Fibroblast of skin of left biceps (primary cell): Measurements from ENCODE around the gene ANKS1B.

Experiments
- DNase-seq, 2 experiments: peaks; one replicate each; pipeline ENCODE4 v3.0.0-alpha.2; 2013; ENCODE audit warnings: low read depth in 2 of 2

ANKS1B gene

DNA sequence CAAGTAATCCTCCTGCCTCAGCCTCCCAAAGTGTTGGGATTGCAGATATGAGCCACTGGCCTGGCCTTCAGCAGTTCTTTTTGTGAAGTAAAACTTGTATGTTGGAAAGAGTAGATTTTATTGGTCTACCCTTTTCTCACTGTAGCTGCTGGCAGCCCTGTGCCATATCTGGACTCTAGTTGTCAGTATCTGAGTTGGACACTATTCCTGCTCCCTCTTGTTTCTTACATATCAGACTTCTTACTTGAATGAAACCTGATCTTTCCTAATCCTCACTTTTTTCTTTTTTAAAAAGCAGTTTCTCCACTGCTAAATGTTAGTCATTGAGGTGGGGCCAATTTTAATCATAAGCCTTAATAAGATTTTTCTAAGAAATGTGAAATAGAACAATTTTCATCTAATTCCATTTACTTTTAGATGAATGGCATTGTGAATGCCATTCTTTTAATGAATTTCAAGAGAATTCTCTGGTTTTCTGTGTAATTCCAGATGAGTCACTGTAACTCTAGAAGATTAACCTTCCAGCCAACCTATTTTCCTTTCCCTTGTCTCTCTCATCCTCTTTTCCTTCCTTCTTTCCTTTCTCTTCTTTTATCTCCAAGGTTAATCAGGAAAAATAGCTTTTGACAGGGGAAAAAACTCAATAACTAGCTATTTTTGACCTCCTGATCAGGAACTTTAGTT lies 1250.9 kb downstream of the ANKS1B start:
- DNase-seq = no peak

DNA sequence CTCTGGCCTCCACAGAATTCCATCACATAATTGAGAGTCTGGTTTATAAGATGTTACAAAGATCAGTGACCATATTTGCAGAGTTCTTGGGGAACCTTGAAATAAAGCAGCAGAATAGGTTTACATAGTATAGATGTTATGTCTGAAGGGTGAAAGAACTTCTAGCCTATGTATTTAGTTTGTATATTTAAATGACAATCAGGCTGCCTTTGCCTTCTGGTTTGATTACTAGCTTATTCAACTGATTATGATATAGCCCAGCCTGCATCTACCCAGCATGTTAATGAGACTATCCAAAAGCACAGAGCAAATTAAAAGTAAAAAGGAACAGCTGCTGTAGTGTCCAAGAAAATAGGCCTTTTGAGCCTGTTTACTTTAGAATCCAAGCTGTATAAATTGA lies 1254.3 kb downstream of the ANKS1B start:
- DNase-seq = no peak

DNA sequence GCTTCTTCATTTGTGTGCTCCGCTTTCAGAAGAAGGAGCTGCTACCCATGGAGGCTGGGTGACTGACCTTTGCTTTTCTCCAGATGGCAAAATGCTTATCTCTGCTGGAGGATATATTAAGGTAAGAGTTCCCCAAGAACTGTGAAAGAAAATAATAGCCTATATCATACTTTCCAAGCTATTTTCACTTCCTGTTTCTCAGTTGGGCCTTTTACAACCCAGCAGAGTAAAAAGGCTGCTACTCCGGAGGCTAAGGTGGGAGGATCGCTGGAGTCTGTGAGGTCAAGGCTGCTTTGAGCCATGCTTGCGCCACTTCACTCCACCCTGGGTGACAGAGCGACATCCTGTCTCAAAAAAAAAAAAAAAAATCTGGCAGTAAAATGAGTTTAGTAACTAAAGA lies 1257.5 kb downstream of the ANKS1B start:
- no peak for DNase-seq

DNA sequence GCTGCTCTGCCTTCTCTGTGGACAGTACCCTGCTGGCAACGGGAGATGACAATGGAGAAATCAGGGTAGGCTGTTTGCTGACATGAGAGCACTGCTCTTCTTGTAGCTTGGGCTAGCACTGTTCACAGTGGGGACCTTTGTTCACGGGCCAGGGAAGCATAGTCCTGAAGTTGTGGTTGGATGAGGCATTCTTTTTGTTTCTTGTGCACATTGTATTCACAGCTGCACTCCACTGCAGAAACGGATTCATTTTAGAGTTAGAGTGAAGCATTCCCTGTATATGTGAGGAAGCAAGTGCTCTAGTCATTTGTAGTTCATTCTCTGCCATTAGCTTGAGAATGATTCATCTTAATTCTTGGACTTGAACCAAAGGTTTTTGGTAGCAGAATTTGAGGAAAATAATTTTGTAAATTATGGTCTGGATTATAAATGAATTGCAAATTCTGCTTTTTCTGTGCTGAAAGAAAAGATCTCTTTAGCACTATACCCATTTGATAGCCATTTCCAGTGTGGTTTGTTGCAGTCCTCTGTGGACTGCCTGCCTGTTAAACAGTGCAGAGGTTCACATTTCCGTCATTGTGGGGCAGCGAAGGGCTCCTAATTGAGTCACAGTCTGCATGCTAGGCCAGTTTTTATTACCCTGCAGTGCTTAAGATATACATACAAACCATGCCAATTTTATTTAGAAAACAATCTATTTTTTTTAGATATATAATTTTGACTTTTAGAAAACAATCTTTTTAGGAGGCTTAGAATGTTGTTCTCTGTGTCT lies 1259.1 kb downstream of the ANKS1B start:
- peak; percentile 27 to 30 for DNase-seq

DNA sequence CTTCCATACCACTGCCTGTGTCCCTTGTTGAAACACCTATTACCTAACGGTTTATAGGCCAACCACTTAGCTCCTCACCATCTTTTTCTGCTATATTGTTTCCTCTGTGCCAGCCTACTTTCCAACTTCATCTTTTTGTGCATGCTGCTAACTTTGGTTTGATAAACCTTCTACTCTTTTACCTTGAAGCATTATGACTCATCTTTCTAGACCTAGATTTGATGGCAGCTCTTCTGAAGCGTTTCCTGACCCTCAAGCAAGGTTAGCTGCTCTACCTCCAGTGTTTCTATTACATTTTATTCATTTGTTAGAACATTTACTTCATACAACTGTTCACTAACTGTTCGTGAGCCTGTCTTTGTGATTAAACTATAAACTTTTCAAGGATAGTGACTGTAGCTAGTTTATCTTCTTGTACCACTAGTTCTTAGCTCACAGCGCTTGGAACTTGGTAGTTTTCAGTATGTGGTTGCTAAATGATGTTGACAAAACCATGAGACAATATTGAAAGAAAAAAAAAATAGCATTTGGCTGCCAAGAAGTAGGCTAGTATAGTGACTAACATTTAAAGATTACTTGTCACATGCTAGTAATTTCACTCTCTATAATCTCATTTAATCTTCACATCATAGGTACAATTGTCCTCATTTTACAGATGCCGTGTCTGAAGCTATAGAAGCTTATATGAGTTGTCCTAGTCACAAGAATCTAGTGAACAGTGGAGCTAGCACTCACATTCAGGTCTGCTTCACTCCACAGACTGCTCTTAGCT lies 1260.2 kb downstream of the ANKS1B start:
- no peak for DNase-seq

DNA sequence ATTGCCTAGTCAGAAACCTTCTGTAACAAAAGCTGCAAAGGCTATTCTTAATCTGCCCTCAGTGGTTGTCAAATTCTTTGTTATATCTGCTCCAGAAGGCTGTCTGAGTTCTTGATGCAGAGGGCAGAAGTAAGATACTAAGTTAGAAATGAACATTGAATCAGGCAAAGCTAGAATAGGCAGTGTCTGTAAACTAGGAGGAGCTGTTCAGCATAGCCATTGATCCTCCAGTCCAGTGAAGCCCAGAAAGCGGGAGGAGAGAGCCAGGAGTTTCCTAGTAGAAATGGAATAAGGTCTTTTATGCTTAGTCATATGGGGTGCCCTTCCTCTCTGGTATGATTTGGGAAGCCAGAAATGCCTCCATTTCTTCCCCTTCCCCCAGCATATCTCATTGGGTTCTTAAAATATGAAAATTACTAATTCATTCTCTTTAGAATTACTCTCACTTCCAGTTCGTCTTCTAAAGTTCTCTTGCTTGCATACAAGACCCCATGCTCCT lies 1263.5 kb downstream of the ANKS1B start:
- no peak for DNase-seq

DNA sequence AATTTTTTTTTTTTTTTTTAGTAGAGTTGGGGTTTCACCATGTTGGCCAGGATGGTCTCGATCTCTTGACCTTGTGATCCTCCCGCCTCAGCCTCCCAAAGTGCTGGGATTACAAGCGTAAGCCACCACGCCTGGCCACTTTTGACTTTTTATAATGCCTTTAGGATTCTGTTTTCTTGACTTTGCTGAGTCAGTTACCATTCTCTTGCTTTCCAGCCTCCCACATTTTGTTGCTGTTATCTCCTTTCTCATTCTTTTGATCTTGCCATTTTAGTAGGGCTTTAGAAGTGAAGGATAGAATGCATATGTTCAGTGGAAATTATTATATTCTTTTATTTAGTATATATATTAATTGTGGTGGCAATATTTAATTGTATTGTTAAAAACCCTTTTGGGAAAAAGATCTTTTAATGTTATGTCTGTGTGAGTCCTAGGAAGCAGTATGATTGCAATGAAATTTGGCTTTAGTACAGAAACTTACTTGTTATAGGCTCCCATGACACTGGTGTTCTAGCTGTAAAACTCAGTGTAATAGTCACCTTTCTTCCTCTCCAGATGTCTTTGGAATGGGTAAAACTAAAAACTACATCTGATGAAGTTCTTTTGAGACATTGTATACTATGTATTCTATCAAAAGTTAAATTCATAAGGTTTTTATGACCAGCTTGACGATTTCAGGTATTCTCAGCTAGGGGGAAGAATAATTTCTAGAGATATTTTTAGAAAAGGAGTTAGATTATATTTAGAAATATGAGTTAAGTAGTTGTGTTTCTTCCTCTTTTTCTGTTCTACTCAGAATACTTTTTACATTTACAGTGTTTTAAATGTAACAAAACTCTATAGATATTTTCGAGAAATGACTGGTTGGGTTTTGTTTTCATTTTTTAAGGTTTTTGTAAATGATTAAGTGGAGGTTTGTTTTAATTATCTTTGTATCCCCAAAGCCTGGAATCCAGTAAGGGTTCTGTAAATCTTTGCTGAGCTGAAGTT lies 1264.9 kb downstream of the ANKS1B start:
- DNase-seq = no peak

DNA sequence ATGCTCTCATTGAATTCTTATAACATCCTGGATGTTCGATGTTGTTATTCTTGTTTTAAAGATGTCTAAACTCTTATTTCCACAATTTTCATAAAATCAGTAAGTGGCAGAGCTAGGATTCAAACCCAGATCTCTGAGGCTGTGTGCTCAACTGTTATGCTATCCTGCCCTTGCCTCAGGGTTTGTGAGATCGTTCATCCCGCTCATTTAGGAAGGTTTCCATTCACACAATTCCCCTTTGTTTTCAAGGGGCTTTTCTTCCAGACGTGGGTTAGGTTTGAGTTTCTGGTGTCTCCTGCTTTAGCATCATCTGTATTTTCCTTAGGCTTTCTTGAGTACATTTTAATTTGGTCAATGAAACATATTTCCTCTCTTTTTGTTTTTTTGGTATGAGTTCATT lies 1270.3 kb downstream of the ANKS1B start:
- DNase-seq = no peak

DNA sequence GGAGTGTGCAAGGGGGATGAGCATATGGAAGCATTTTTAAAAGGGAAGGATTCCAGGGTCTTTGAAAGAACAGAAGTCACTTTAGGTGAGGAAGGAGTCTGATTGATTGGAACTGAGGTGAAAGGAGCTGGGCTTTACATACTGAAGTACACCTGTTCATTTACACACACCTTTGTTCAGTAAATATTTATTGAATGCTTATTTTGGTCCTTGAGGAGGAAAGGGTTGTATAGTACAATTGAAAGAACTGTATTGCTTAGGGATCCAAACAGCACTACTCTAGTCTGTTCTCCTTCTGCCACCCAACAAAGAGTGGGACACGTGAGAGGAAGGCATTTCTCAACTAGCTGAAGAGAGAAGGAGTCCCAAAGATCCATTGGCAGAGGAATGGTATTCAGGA lies 1275.7 kb downstream of the ANKS1B start:
- DNase-seq = no peak

DNA sequence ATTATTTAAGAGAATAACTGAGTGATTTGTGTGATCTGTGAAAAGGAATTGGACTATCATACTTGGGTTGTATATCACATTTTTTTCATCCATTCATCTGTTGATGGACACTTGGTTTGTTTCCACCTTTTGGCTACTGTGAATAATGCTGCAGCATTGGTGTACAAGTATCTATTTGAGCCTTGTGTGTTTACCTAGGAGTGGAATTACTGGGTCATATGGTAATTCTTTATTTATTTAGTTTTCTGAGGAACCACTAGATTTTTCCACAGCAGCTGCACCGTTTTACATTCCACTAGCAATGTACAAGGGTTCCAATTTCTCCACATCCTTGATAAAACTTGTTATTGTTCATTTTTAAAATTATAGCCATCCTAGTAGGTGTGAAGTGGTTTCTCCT lies 1283.6 kb downstream of the ANKS1B start:
- no peak for DNase-seq

DNA sequence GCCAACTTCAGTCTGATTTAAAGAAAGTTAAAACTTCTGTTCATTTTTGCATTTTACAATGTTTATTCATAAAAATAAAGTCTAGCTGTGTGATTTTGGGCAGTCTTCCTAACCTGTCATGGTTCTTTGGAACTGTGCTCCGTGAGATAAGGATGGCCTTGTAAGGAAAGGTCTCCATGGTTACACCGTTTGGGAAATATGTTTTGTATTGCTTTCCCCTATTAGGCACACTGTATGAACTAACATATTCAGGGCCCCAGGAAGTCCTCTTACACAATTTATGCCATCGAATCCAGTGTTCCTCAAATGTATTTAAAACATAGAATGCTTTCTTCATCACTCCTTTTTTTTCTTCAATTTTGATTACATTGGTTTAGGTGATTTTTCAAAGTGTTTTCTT lies 1285.2 kb downstream of the ANKS1B start:
- DNase-seq = no peak

DNA sequence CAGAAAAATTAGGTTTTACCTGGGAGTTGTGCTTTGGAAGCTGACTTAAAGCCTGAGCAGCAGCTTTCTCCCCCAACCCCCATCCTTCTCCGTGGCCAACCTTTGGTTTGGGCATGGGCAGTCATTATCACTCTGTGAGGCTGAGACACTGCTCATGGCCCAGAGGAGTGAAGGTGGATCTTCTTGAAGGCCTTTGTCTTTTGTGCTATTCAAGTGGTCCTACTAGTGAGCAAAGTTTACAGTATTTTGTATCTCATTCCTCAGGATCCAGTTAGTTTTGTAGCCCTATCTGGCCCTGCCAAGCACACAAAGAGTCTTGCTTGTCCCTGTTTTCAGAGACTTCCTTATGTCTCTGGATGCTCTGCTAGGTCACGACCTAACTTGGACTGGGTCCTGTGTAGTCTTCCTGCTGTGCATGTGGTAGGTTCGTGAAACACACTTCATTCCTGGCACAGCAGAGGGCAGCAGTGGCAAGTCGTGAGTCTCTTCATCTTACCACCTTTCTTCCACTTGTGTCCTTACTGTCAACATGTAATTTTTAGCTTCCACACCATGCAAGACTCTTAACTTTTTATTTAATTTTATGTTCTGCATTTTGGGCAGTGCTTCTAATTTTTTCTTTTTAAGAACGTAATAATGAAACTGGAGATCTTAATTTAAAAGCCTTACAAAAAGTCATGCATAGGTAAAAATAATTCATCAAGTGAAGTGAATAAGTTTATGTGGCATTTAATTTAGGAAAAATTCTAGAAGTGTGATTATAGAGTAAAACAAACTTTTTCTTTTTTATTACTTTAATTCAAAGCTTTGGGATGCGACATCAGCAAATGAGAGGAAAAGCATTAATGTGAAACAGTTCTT lies 1285.9 kb downstream of the ANKS1B start:
- no peak for DNase-seq

DNA sequence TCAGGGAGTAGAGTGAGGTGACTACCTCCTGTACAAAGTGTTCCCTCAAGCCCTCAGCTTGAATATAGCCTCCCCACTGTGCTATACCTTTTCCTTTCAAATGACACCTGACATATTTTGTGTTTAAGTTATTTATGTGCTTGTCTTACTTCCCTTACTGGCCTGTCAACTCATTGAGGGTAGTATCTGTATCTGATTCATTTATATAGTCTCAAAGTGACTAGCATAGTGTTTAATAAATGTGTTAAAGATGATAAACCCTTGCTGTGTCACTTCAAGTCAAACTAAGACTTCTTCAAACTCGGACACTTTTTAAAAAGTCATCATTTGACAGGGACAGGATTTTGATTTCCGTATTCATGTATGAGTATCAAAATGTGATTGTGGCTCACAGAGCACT lies 1287.5 kb downstream of the ANKS1B start:
- DNase-seq = no peak

DNA sequence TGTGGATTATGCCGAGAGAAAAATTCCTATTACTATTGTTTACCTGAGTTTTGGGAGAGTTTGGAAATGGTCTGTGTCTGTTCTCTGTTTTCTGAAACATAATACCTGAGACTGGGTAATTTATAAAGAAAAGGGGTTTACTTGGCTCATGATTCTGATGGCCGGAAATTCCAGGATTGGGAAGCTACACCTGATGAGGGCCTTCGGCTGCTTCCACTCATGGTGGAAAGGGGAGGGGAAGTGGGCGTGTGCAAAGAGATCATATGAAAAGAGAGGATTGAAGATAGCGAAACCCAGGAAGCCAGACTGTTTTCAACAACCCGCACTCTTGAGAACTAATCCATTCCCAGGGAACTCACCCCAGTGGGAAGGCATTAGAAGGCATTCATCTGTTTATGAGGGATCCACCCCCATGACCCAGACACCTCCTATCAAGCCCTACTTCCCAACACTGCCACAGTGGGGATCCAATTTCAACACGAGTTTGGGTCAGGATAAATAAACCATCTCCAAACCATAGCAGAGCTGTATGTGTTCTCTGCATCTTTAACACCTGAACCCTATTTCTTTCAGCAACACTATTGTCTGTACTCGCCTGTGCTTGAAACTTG lies 1288.6 kb downstream of the ANKS1B start:
- no peak for DNase-seq

DNA sequence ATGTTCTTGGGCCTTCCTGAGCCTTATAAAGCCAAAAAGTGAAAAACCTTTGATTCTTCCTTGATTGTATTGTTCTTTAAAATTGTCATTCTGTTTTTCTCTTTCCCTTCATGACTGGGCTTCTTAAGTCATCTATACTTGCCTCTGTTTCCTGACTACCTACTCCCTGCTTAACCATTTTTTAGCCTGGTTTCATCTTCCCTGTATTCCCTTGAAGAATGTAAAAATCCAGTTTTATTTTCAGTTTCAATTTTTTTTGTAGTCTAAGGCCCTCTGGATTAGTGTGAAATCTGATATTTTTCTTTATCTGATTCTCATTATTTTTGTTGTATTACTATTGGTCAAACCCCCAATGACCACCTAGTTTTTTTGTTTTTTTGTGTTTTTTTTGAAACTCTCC lies 1293.4 kb downstream of the ANKS1B start:
- no peak for DNase-seq

DNA sequence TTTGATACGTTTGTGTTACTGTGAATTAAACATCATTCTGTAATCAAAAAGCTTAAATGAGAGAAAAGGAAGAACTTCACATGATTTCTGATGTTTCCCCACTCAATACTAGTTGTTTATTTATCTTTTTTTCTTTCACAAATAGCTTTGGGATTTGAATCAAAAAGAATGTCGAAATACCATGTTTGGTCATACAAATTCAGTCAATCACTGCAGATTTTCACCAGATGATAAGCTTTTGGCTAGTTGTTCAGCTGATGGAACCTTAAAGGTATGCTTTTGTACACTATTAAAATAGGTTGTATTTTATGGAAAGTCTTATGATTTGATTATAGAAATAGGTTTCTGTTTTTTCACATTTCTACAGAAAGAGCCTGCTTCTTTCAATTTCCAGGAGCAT lies 1298.1 kb downstream of the ANKS1B start:
- no peak for DNase-seq
